Measurements from ENCODE around the gene SPESP1. TPM values are rescaled to one million over a fixed set of nuclear protein-coding genes. Genes with fewer than 3 reads are reported as not detected.

The SPESP1 gene
- total RNA-seq, 1 donor from 2014 or later: not detected

- Mint-ChIP-seq H3K9me3 (ENCODE audit: low read depth) (no peaks in the 10 kb centered on the region), H3K4me3 (ENCODE audit: low read depth) (no peak overlapping the region), H3K36me3 (ENCODE audit: insufficient read depth) (no peaks in the 10 kb centered on the region), H3K27me3 (peaks cover 4% of the 10 kb centered on the region), H3K4me1 (ENCODE audit: low read depth) (no peaks in the 10 kb centered on the region), H3K27ac (no peak overlapping the region)
- DNase-seq (ENCODE audit: low spot score, unreplicated experiment): no peak
- TF ChIP-seq CTCF (IDR thresholded peaks at IDR 0.05; ENCODE audit: unreplicated experiment): no peak
Observed at GRCh38 chr15:68894208-68894607, 36.1 kb upstream of the SPESP1 start.

GRCh38 chr15:68896178-68896577, 34.1 kb upstream of the SPESP1 start:
- peaks cover 4% of the 10 kb centered on the region for H3K4me1 Mint-ChIP-seq (ENCODE audit: low read depth)
- H3K36me3 Mint-ChIP-seq (ENCODE audit: insufficient read depth): no peaks in the 10 kb centered on the region
- DNase-seq (ENCODE audit: low spot score, unreplicated experiment): no peak
- no peak overlapping the region for H3K4me3 Mint-ChIP-seq (ENCODE audit: low read depth)
- H3K27me3 Mint-ChIP-seq: peaks cover 9% of the 10 kb centered on the region
- no peak overlapping the region for H3K27ac Mint-ChIP-seq
- no peaks in the 10 kb centered on the region for H3K9me3 Mint-ChIP-seq (ENCODE audit: low read depth)
- no peak for TF ChIP-seq CTCF (IDR thresholded peaks at IDR 0.05; ENCODE audit: unreplicated experiment)

GRCh38 chr15:68897016-68897415, 33.3 kb upstream of the SPESP1 start:
- Mint-ChIP-seq H3K9me3 (ENCODE audit: low read depth) (no peaks in the 10 kb centered on the region), H3K36me3 (ENCODE audit: insufficient read depth) (no peaks in the 10 kb centered on the region), H3K27ac (no peak overlapping the region), H3K27me3 (peaks cover 10% of the 10 kb centered on the region), H3K4me3 (ENCODE audit: low read depth) (no peak overlapping the region), H3K4me1 (ENCODE audit: low read depth) (peaks cover 4% of the 10 kb centered on the region)
- no peak for DNase-seq (ENCODE audit: low spot score, unreplicated experiment)
- no peak for TF ChIP-seq CTCF (IDR thresholded peaks at IDR 0.05; ENCODE audit: unreplicated experiment)

GRCh38 chr15:68900027-68900426, 30.3 kb upstream of the SPESP1 start:
- Mint-ChIP-seq H3K4me1 (ENCODE audit: low read depth) (peaks cover 4% of the 10 kb centered on the region), H3K27me3 (peaks cover 9% of the 10 kb centered on the region), H3K27ac (no peak overlapping the region), H3K36me3 (ENCODE audit: insufficient read depth) (no peaks in the 10 kb centered on the region), H3K9me3 (ENCODE audit: low read depth) (no peaks in the 10 kb centered on the region), H3K4me3 (ENCODE audit: low read depth) (no peak overlapping the region)
- TF ChIP-seq CTCF (IDR thresholded peaks at IDR 0.05; ENCODE audit: unreplicated experiment): no peak
- DNase-seq (ENCODE audit: low spot score, unreplicated experiment): no peak

GRCh38 chr15:68907396-68907923, 22.9 kb upstream of the SPESP1 start:
- no peak for DNase-seq (ENCODE audit: low spot score, unreplicated experiment)
- Mint-ChIP-seq H3K4me1 (ENCODE audit: low read depth) (no peaks in the 10 kb centered on the region), H3K4me3 (ENCODE audit: low read depth) (no peak overlapping the region), H3K36me3 (ENCODE audit: insufficient read depth) (no peaks in the 10 kb centered on the region), H3K27ac (no peak overlapping the region), H3K27me3 (peaks cover 2% of the 10 kb centered on the region), H3K9me3 (ENCODE audit: low read depth) (no peaks in the 10 kb centered on the region)
- TF ChIP-seq CTCF (IDR thresholded peaks at IDR 0.05; ENCODE audit: unreplicated experiment): no peak

Data from progenitor cell of endocrine pancreas (in vitro differentiated cells).